Activated gamma-delta T cell treated with Interleukin-2 at 50 U/mL for 16 hours (primary cell): ENCODE measurements around the gene PELI3.
A peak's percentile ranks its signal among the peaks of the same experiment; 100 is the strongest.
"Not testable (repeated sequence)": the region's sequence is repeated elsewhere in the genome, so short reads cannot be mapped to it uniquely, and the experiment has no call there.

Experiments
- DNase-seq: peaks from one replicate; pipeline ENCODE4 v3.0.0-alpha.2; 2020

The PELI3 gene

DNA sequence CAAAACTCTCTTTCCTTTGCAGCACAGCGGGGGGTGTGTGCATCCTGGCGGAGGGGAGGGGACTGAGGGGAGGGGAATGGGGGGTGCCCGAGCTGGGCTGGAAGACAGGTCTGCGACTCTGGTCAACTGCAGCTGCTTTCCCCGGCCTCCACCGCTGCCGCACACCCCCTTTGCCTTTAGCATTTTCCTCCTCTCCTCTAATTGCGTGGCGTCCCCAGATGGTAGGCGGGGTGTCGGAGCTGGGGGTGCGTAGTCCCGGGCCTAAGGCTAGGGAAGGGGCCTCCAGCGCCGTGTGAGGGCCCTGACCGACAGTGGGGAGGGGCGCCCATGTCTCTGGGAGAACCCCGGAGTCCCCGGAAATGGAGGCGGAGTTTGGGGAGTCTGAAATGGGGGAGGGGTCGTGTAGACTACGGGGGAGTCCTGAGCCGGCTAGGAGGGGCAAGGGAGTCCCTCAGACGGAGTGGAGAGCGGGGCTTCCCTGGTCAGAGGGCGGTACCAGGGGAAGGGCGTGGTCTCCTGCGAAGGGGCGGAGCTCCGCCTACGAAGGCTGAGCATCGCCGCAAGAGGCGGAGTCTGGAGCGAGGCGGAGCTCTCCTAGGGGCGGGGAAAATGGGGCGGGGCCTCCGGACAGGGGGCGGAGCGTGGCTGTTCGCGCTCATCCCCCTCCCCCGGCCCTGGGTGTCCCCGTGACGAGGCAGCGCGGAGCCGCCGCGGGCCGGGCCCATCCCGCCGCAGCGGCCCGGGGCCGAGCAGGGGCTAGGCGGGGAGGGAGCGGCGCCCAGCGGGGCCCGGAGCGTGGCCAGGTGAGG, at the start of gene PELI3:
PELI3 (plus strand) TSS at position 681 of the 809 bp plus-strand sequence. CDS start 1,224 bp downstream, outside the sequence.
- DNase-seq: peak; percentile 92

GRCh38 chr11:66417000-66417399, 49.7 kb upstream of the PELI3 start:
- DNase-seq: no peak

DNA sequence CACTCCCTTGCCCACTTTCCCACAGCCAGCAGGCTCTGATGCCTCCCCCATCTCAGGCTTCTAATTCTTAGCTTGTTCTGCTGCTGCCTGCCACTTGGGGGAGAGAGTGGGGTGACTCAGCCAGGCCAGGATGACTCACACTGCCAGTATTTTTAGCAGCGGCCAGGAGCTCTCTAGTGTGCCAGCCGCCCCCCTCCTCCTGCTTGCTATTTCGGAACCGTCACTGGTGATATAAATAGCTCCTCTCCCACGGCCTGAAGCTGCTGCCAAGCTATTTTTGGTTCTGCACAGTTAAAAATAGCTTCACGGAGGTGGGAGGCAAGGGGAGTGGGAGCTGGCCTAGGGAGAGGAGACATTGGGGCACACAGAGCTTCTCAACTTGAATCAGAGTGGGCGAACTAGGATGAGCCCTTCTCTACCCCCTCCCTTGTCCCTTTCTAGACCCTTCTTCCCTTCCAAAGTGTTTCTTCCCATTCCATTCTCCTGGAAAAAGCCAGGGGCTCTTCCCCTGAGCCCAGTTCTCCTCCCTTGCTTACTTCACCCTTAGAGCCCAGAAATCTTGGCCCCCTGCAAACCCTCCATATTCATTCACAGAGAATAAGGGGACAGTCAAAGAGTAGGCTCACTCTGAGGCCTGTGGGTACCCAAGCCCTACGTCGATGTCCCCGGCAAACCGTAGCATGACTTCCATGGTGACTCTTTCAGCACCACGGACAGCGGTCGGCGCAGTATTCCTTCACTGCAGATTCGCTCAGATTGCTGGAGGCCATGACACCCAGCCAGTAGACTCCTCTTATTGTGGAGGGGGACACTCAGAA, 48.3 kb upstream of the PELI3 start:
- peak; percentile 34 for DNase-seq

- no peak for DNase-seq
These were observed 47.8 kb upstream of the PELI3 start for GRCh38 chr11:66418986-66419308.

- no peak for DNase-seq
These were observed 46.9 kb upstream of the PELI3 start for GRCh38 chr11:66419825-66420224.

GRCh38 chr11:66420671-66421476, 45.8 kb upstream of the PELI3 start, which contains the start of gene NPAS4:
TSS of gene NPAS4 (plus strand) at chr11:66421035. CDS start at chr11:66421180, 145 bp downstream.
- DNase-seq: no peak

GRCh38 chr11:66421492-66422205, 45.1 kb upstream of the PELI3 start:
- peak; percentile 85 for DNase-seq

DNA sequence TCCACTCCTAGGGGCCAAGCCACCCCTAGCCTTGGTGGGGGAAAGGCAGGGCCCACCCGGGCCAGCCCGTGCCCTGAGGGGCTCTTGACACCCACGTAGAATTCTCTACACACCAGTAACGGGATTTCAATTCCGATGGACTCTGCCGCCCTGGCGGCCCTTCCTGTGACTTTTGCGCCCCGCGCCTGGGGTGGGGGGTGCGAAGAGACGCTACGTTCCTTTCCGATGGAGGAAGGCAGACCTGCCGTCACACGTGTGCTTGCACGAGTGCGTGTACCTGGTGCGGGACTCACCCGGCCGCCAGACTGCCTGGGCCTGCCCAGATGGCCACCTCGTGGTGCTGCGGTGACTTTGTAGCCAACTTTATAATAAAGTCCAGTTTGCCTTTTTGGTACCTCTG, 40.4 kb upstream of the PELI3 start:
- DNase-seq: no peak

DNA sequence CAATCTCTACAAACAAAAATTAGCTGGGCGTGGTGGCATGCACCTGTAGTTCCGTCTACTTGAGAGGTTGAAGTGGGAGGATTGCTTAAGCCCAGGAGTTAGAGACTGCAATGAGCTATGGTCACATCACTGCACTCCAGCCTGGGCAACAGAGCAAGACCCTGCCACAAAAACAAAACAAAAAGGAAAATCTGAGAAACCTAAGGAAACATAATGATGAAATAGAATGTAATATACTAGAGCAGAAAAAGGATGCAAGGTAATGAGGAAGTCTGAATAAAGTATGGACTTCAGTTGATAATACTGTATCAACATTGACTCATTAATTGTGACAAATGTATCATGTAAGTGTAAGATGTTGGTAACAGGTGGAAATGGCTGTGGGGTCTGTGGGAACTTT, 37.8 kb upstream of the PELI3 start:
- DNase-seq: no peak

GRCh38 chr11:66429983-66430602, 36.6 kb upstream of the PELI3 start:
- peak; percentile 66 for DNase-seq

GRCh38 chr11:66431287-66431686, 35.4 kb upstream of the PELI3 start:
- DNase-seq: not testable (repeated sequence)

GRCh38 chr11:66431871-66432329, 34.8 kb upstream of the PELI3 start:
- not testable (repeated sequence) for DNase-seq

- DNase-seq: no peak
These were observed 34.1 kb upstream of the PELI3 start for GRCh38 chr11:66432597-66432996.

GRCh38 chr11:66437979-66438503, 28.7 kb upstream of the PELI3 start:
- no peak for DNase-seq

DNA sequence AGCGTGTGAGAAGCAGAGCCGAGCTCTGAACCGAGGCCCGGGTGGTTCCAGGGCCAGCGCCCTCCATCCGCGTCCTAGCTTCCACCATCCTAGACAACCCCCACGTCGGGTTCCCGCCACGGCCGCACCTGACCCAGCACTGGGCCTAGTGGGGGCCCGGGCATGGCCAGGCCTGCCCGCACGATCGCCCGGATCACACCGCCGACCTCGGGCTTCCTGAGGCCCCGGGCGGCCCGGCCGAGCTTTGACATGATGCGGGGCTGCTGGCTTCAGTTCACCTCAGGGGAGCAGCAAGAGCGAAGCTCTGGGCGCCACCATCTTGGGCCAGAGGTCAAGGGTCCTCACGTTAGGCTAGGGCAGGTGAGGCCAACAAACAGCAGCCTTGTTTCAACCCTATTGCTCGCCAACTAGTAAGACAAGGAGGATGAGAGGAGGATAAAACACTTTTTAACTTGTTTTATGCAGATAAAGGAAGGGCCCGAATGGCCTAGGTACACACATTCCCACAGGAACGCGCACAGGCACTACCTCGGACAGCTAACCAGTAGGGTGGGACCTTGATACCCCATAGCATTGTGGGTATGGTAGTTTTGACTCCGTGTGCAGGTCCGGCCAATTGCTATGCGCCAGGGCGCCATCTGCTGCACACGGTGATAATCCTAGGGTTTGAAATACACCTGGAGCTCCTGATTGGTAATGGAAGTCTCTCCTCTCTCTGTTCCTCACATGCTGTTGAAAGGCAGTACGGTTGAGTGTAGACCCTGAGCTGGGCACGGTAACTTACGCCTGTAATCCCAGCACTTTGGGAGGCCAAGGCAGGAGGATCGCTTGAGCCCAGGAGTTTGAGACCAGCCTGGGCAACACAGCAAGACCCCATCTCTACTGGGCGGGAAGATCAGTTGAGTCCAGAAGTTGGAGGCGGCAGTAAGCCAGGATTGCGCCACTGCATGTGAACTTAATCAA, 27.9 kb upstream of the PELI3 start, which contains the start of gene MRPL11:
MRPL11 (minus strand) TSS at position 345 of the 963 bp plus-strand sequence; CDS start at position 251, 94 bp downstream.
- peak; percentile 87 for DNase-seq

GRCh38 chr11:66440101-66440939, 26.4 kb upstream of the PELI3 start:
- DNase-seq: not testable (repeated sequence)

DNA sequence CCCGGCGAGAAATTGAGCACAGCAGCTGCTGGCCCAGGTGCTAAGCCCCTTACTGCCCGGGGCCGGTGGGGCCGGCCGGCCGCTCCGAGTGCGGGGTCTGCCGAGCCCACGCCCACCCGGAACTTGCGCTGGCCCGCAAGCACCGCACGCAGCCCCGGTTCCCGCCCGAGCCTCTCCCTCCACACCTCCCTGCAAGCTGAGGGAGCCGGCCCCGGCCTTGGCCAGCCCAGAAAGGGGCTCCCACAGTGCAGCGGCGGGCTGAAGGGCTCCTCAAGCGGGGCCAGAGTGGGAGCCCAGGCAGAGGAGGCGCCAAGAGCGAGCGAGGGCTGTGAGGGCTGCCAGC, 25.8 kb upstream of the PELI3 start:
- DNase-seq: not testable (repeated sequence)

GRCh38 chr11:66443602-66444001, 23.1 kb upstream of the PELI3 start:
- no peak for DNase-seq

DNA sequence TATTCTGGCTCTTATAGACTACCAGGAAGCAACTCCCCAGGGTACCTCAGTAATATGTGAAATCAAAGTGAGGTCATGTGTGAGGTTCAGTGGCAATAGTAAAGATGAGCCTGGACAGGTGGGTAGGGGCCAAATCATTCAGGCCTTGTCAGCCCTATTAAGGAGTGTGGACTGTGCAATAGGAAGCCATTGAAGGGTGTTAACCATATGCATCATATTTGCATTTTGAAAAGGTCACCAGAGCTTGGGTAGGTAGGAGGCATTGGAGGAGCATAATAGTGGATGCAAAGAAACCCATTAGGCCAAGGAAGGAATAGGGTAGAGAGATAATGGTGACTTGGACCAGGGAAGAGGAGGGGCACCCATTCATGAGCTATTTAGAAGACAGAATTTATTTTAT, 19.7 kb upstream of the PELI3 start:
- no peak for DNase-seq
